ENCODE results near the gene PPIL1.

The PPIL1 gene

GRCh38 chr6:36834576-36835341, 39.8 kb downstream of the PPIL1 start:
- H3K4me3 ChIP-seq (ENCODE audit: low read depth, low read length): no peak overlapping the region

GRCh38 chr6:36833182-36833789, 41.3 kb downstream of the PPIL1 start:
- no peak for TF ChIP-seq CTCF (IDR thresholded peaks at IDR 0.05; ENCODE audit: borderline replicate concordance, insufficient read depth, low read depth, low read length)

More at GRCh38 chr6:36834576-36835341, 39.8 kb downstream of the PPIL1 start:
- TF ChIP-seq CTCF (IDR thresholded peaks at IDR 0.05; ENCODE audit: borderline replicate concordance, insufficient read depth, low read depth, low read length): no peak

GRCh38 chr6:36832313-36832712, 42.3 kb downstream of the PPIL1 start:
- TF ChIP-seq CTCF (IDR thresholded peaks at IDR 0.05; ENCODE audit: borderline replicate concordance, insufficient read depth, low read depth, low read length): no peak
- no peak overlapping the region for H3K4me3 ChIP-seq (ENCODE audit: low read depth, low read length)

More at GRCh38 chr6:36833182-36833789, 41.3 kb downstream of the PPIL1 start:
- H3K4me3 ChIP-seq (ENCODE audit: low read depth, low read length): no peak overlapping the region

- TF ChIP-seq CTCF (IDR thresholded peaks at IDR 0.05; ENCODE audit: borderline replicate concordance, insufficient read depth, low read depth, low read length): no peak
These were observed 44.0 kb downstream of the PPIL1 start for GRCh38 chr6:36830577-36830976.

GRCh38 chr6:36829919-36830544, 44.6 kb downstream of the PPIL1 start:
- no peak overlapping the region for H3K4me3 ChIP-seq (ENCODE audit: low read depth, low read length)
- TF ChIP-seq CTCF (IDR thresholded peaks at IDR 0.05; ENCODE audit: borderline replicate concordance, insufficient read depth, low read depth, low read length): no peak

More at GRCh38 chr6:36830577-36830976, 44.0 kb downstream of the PPIL1 start:
- H3K4me3 ChIP-seq (ENCODE audit: low read depth, low read length): no peak overlapping the region

GRCh38 chr6:36827261-36828079, 47.1 kb downstream of the PPIL1 start:
- H3K4me3 ChIP-seq (ENCODE audit: low read depth, low read length): no peak overlapping the region

More at GRCh38 chr6:36827261-36828079, 47.1 kb downstream of the PPIL1 start:
- no peak for TF ChIP-seq CTCF (IDR thresholded peaks at IDR 0.05; ENCODE audit: borderline replicate concordance, insufficient read depth, low read depth, low read length)

Data from GM12875 (cell line).